ENCODE measurements around the gene RNF128. TPM values are rescaled to one million over a fixed set of nuclear protein-coding genes. Genes with fewer than 3 reads are reported as not detected.

Gene RNF128
- total RNA-seq, 1 donor from 2014 or later: 14.8 TPM

DNA sequence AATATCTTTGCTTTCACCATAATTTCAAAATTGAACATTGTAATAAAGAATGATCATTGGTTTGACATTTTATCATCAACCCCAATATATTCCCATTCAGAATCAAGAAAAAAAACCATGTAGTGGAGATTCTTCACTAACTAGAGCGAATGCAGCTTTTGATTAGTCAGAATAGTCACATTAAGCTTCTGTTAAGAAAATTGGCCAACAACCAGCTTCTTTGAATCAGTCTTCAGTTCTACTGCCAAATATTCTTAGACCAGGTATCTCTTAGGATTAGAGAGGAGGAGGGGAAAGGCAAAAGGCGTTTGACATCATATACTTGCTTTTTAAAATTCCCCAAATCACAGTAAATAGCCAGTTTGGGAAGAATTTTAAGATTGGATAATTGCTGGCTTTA, 53.8 kb downstream of the RNF128 start:
- H3K36me3 Mint-ChIP-seq: no peaks in the 10 kb centered on the region
- no peak overlapping the region for H3K27ac Mint-ChIP-seq
- H3K4me1 Mint-ChIP-seq (ENCODE audit: unreplicated experiment): no peaks in the 10 kb centered on the region
- TF ChIP-seq, protein P1, sequence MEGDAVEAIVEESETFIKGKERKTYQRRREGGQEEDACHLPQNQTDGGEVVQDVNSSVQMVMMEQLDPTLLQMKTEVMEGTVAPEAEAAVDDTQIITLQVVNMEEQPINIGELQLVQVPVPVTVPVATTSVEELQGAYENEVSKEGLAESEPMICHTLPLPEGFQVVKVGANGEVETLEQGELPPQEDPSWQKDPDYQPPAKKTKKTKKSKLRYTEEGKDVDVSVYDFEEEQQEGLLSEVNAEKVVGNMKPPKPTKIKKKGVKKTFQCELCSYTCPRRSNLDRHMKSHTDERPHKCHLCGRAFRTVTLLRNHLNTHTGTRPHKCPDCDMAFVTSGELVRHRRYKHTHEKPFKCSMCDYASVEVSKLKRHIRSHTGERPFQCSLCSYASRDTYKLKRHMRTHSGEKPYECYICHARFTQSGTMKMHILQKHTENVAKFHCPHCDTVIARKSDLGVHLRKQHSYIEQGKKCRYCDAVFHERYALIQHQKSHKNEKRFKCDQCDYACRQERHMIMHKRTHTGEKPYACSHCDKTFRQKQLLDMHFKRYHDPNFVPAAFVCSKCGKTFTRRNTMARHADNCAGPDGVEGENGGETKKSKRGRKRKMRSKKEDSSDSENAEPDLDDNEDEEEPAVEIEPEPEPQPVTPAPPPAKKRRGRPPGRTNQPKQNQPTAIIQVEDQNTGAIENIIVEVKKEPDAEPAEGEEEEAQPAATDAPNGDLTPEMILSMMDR (conservative IDR thresholded peaks at IDR 0.05): no peak
- DNase-seq (ENCODE audit: extremely low spot score, unreplicated experiment): no peak
- H3K27me3 Mint-ChIP-seq: no peaks in the 10 kb centered on the region
- no peak overlapping the region for H3K4me3 Mint-ChIP-seq
- H3K9me3 Mint-ChIP-seq: no peaks in the 10 kb centered on the region

- no peaks in the 10 kb centered on the region for H3K9me3 Mint-ChIP-seq
- H3K36me3 Mint-ChIP-seq: no peaks in the 10 kb centered on the region
- H3K27me3 Mint-ChIP-seq: no peaks in the 10 kb centered on the region
- no peak overlapping the region for H3K27ac Mint-ChIP-seq
- TF ChIP-seq, protein P1 (conservative IDR thresholded peaks at IDR 0.05): no peak
- no peak overlapping the region for H3K4me3 Mint-ChIP-seq
- no peaks in the 10 kb centered on the region for H3K4me1 Mint-ChIP-seq (ENCODE audit: unreplicated experiment)
- DNase-seq (ENCODE audit: extremely low spot score, unreplicated experiment): no peak
Observed at GRCh38 chrX:106780664-106781377, 54.3 kb downstream of the RNF128 start.

DNA sequence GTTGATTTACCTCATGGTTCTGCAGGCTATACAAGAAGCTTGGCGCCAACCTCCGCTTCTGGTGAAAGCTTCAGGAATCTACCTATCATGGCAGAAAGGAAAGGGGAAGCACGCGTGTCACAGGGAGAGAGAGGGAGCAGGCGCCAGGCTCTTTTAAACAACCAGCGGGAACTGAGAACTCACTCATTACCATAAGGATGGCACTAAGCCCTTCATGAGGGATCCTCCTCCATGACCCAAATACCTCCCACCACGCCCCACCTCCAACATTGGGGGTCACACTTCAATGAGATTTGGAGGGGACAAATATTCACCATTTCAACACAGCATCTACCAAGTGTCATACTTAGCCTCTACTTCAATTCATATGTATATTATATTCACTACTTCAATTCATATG, 57.2 kb downstream of the RNF128 start:
- Mint-ChIP-seq H3K4me3 (no peak overlapping the region), H3K9me3 (no peaks in the 10 kb centered on the region), H3K4me1 (ENCODE audit: unreplicated experiment) (no peaks in the 10 kb centered on the region), H3K27ac (no peak overlapping the region), H3K36me3 (no peaks in the 10 kb centered on the region), H3K27me3 (no peaks in the 10 kb centered on the region)
- no peak for DNase-seq (ENCODE audit: extremely low spot score, unreplicated experiment)
- TF ChIP-seq, protein P1 (conservative IDR thresholded peaks at IDR 0.05): no peak

DNA sequence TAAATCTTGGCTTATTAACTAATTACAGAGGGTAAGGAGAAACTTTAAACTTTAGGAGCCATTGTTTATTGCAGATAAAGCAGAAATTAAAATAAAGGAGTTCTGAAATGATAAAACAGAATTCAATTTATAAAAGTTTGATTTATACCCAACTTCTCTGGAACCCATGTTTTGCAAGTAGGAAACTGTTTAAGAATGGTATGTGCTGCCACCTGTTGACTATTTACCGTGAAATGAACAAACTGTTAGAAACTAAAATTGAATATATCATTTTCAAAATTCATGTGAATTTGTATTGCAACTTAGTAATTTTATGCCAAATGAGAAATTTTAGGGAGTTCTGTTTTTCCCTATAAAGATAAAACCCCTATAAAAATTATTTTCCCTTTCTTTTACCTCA, 65.0 kb downstream of the RNF128 start:
- no peaks in the 10 kb centered on the region for H3K36me3 Mint-ChIP-seq
- no peak for DNase-seq (ENCODE audit: extremely low spot score, unreplicated experiment)
- no peaks in the 10 kb centered on the region for H3K9me3 Mint-ChIP-seq
- H3K27ac Mint-ChIP-seq: no peak overlapping the region
- TF ChIP-seq, protein P1 (conservative IDR thresholded peaks at IDR 0.05): peak; percentile 62
- H3K27me3 Mint-ChIP-seq: no peaks in the 10 kb centered on the region
- H3K4me1 Mint-ChIP-seq (ENCODE audit: unreplicated experiment): no peaks in the 10 kb centered on the region
- H3K4me3 Mint-ChIP-seq: no peak overlapping the region

GRCh38 chrX:106802063-106802387, 75.5 kb downstream of the RNF128 start:
- Mint-ChIP-seq H3K27ac (peak overlapping the region; percentile 91), H3K9me3 (no peaks in the 10 kb centered on the region), H3K36me3 (no peaks in the 10 kb centered on the region), H3K4me1 (ENCODE audit: unreplicated experiment) (no peaks in the 10 kb centered on the region), H3K27me3 (peaks cover 22% of the 10 kb centered on the region), H3K4me3 (peak overlapping the region; percentile 98)
- TF ChIP-seq, protein P1 (conservative IDR thresholded peaks at IDR 0.05): no peak
- DNase-seq (ENCODE audit: extremely low spot score, unreplicated experiment): no peak

Data from type B pancreatic cell (in vitro differentiated cells).